HEK293 (cell line): ENCODE data around the gene TNNC1.

ENCODE experiments used
- CTCF ChIA-PET: fragments of 350-600 bp; formaldehyde crosslinking; extraction: SDS; loops from one replicate; lab custom pipeline; 2021; ENCODE audit warnings: antibody characterized with exemption; lab: Yijun Ruan, JAX
- POLR2A ChIA-PET: fragments of 300-600 bp; formaldehyde crosslinking; extraction: SDS; loops from one replicate; lab custom pipeline; 2020; ENCODE audit warnings: antibody characterized with exemption, inconsistent platforms; lab: Yijun Ruan, JAX
- H3K27ac ChIP-seq: fragments of 200-500 bp; sonication (Bioruptor generic); 2 replicates; pipeline ENCODE4 v1.5.1; 2014; ENCODE audit warnings: low read depth, low read length, control low read depth, inconsistent platforms; ENCODE audit errors: extremely low read depth
- H3K36me3 ChIP-seq, 2 experiments: fragments of 200-500 bp in 1 of 2; sonication (Bioruptor generic) in 1 of 2; 1 replicate in 1 of 2; 2 replicates in 1 of 2; pipeline ENCODE4 v1.5.1; 2014 to 2017; ENCODE audit warnings: inconsistent platforms in 2 of 2, low read length in 2 of 2; ENCODE audit not compliant: control insufficient read depth in 2 of 2, insufficient read depth in 1 of 2
- H3K4me1 ChIP-seq: fragments of 200-500 bp; sonication (Bioruptor generic); 2 replicates; pipeline ENCODE4 v1.5.1; 2014; ENCODE audit warnings: mild to moderate bottlenecking, low read length, inconsistent platforms; ENCODE audit not compliant: control insufficient read depth, insufficient read depth
- H3K4me3 ChIP-seq: 2 replicates; pipeline ENCODE4 v1.5.1; 2011; ENCODE audit warnings: low read depth, mild to moderate bottlenecking, control low read depth, low read length, moderate library complexity
- H3K9me3 ChIP-seq: fragments of 200-500 bp; sonication (Bioruptor generic); 2 replicates; pipeline ENCODE4 v1.5.1; 2014; ENCODE audit warnings: low read depth, low read length, inconsistent platforms; ENCODE audit not compliant: control insufficient read depth, insufficient read depth
- GLI4 ChIP-seq: fragments of 450-650 bp; formaldehyde crosslinking; IDR thresholded peaks from 2 replicates; pipeline ENCODE4 v1.5.1; 2016; ENCODE audit warnings: missing biosample characterization, missing genetic modification characterization
- HOXD13 ChIP-seq: sonication (generic); formaldehyde crosslinking; IDR thresholded peaks from 2 replicates; pipeline ENCODE4 v1.8.0; 2022; ENCODE audit warnings: missing genetic modification reagents, borderline replicate concordance
- KLF1 ChIP-seq: fragments of 450-650 bp; formaldehyde crosslinking; IDR thresholded peaks from 2 replicates; pipeline ENCODE4 v1.5.1; 2016; ENCODE audit warnings: missing biosample characterization, missing genetic modification characterization
- REPIN1 ChIP-seq: fragments of 450-650 bp; formaldehyde crosslinking; IDR thresholded peaks from 2 replicates; pipeline ENCODE4 v1.5.1; 2017; ENCODE audit warnings: missing biosample characterization, missing genetic modification characterization, low read depth
- SETDB1 ChIP-seq: IDR thresholded peaks from one replicate; pipeline ENCODE4 v1.6.1; 2017; ENCODE audit warnings: mild to moderate bottlenecking, low read length, moderate library complexity, mixed read lengths; ENCODE audit not compliant: insufficient read length
- ZBTB20 ChIP-seq: fragments of 450-650 bp; formaldehyde crosslinking; IDR thresholded peaks from 2 replicates; pipeline ENCODE4 v1.5.1; 2016; ENCODE audit warnings: missing biosample characterization, missing genetic modification characterization
- ZBTB7A ChIP-seq: fragments of 450-650 bp; formaldehyde crosslinking; IDR thresholded peaks from 2 replicates; pipeline ENCODE4 v1.5.1; 2016; ENCODE audit warnings: low read depth, missing biosample characterization, missing genetic modification characterization
- ZFP37 ChIP-seq: fragments of 450-650 bp; formaldehyde crosslinking; IDR thresholded peaks from 2 replicates; pipeline ENCODE4 v1.5.1; 2016; ENCODE audit warnings: missing biosample characterization, missing genetic modification characterization
- ZFP69B ChIP-seq: fragments of 450-650 bp; formaldehyde crosslinking; IDR thresholded peaks from 2 replicates; pipeline ENCODE4 v1.5.1; 2016; ENCODE audit warnings: missing biosample characterization, missing genetic modification characterization
- ZNF174 ChIP-seq: fragments of 450-650 bp; formaldehyde crosslinking; IDR thresholded peaks from 2 replicates; pipeline ENCODE4 v1.5.0; 2017; ENCODE audit warnings: missing biosample characterization, mild to moderate bottlenecking, missing genetic modification characterization
- ZNF214 ChIP-seq: fragments of 450-650 bp; formaldehyde crosslinking; IDR thresholded peaks from 2 replicates; pipeline ENCODE4 v1.5.1; 2017; ENCODE audit warnings: missing biosample characterization, mild to moderate bottlenecking, missing genetic modification characterization, borderline replicate concordance
- ZNF266 ChIP-seq: fragments of 450-650 bp; formaldehyde crosslinking; IDR thresholded peaks from 2 replicates; pipeline ENCODE4 v1.5.1; 2016; ENCODE audit warnings: missing biosample characterization, missing genetic modification characterization, low read depth
- ZNF292 ChIP-seq: fragments of 450-650 bp; formaldehyde crosslinking; IDR thresholded peaks from 2 replicates; pipeline ENCODE4 v1.5.1; 2016; ENCODE audit warnings: low read depth, missing biosample characterization, missing genetic modification characterization, borderline replicate concordance
- ZNF350 ChIP-seq: fragments of 450-650 bp; formaldehyde crosslinking; IDR thresholded peaks from 2 replicates; pipeline ENCODE4 v1.5.0; 2017; ENCODE audit warnings: missing biosample characterization, mild to moderate bottlenecking, missing genetic modification characterization
- ZNF514 ChIP-seq: fragments of 450-650 bp; formaldehyde crosslinking; IDR thresholded peaks from 2 replicates; pipeline ENCODE4 v1.5.1; 2016; ENCODE audit warnings: missing biosample characterization, missing genetic modification characterization
- ZNF530 ChIP-seq: fragments of 450-650 bp; formaldehyde crosslinking; IDR thresholded peaks from 2 replicates; pipeline ENCODE4 v1.5.1; 2016; ENCODE audit warnings: low read depth, missing biosample characterization, missing genetic modification characterization
- ZNF658 ChIP-seq: fragments of 450-650 bp; formaldehyde crosslinking; IDR thresholded peaks from 2 replicates; pipeline ENCODE4; 2016; ENCODE audit warnings: missing biosample characterization, missing genetic modification characterization
- ZNF660 ChIP-seq: fragments of 450-650 bp; IDR thresholded peaks from 2 replicates; pipeline ENCODE4 v1.5.1; 2018; ENCODE audit warnings: missing biosample characterization, mild to moderate bottlenecking, missing genetic modification characterization
- ZNF791 ChIP-seq: fragments of 450-650 bp; formaldehyde crosslinking; IDR thresholded peaks from 2 replicates; pipeline ENCODE4 v1.5.1; 2016; ENCODE audit warnings: missing biosample characterization, missing genetic modification characterization
- ZNF792 ChIP-seq: fragments of 450-650 bp; formaldehyde crosslinking; IDR thresholded peaks from 2 replicates; pipeline ENCODE4 v1.5.1; 2016; ENCODE audit warnings: missing biosample characterization, missing genetic modification characterization
- TF ChIP-seq, protein P1 (sequence below): fragments of 450-650 bp; formaldehyde crosslinking; IDR thresholded peaks from 2 replicates; pipeline ENCODE4 v1.5.1; 2017; ENCODE audit warnings: missing biosample characterization, missing genetic modification characterization
- TF ChIP-seq, protein P2 (sequence below): fragments of 450-650 bp; formaldehyde crosslinking; IDR thresholded peaks from 2 replicates; pipeline ENCODE4 v1.5.1; 2016; ENCODE audit warnings: missing biosample characterization, missing genetic modification characterization
- TF ChIP-seq, protein P3 (sequence below): fragments of 450-650 bp; formaldehyde crosslinking; IDR thresholded peaks from 2 replicates; pipeline ENCODE4 v1.5.1; 2016; ENCODE audit warnings: missing biosample characterization, missing genetic modification characterization
- TF ChIP-seq, protein P4 (sequence below): fragments of 450-650 bp; formaldehyde crosslinking; IDR thresholded peaks from 2 replicates; pipeline ENCODE4 v1.5.1; 2016; ENCODE audit warnings: missing biosample characterization, missing genetic modification characterization

Gene TNNC1

DNA sequence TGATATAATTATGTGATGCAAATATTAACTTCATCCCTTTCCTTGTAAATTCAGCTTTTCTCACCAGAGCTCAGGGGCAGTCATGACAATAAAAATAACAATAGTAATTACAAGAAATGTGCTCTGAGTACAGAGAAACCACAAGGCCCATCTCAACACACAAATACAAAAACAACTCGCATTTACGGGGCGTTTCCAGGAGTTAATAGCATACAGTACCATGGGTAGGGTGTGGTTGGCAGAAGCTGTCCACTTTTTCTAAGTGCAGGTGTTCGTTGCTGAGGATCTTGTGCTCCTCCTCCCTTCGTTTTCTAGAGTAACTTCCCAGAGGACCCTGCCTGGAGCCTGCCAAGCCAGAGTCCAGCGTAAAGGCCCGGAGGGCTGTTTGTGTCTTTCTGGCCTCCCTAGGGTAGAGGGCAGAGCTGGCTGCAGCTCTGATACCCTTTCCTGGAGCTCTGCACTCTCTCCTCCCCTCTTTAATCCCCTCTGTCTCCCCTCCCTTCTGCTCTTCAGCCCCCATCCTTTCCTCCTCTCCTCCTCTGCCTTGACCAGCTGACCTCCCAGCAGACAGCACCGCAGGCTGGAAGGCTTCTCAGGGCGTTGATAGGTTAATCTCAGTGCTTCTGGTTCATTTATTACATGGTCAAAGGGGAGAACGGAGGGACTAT is 20.4 kb downstream of the TNNC1 start:
- no peaks in the 10 kb centered on the region for H3K9me3 ChIP-seq
- H3K27ac ChIP-seq, result no peak overlapping the region
- H3K36me3 ChIP-seq, result no peaks in the 10 kb centered on the region
- TF ChIP-seq, protein P1, sequence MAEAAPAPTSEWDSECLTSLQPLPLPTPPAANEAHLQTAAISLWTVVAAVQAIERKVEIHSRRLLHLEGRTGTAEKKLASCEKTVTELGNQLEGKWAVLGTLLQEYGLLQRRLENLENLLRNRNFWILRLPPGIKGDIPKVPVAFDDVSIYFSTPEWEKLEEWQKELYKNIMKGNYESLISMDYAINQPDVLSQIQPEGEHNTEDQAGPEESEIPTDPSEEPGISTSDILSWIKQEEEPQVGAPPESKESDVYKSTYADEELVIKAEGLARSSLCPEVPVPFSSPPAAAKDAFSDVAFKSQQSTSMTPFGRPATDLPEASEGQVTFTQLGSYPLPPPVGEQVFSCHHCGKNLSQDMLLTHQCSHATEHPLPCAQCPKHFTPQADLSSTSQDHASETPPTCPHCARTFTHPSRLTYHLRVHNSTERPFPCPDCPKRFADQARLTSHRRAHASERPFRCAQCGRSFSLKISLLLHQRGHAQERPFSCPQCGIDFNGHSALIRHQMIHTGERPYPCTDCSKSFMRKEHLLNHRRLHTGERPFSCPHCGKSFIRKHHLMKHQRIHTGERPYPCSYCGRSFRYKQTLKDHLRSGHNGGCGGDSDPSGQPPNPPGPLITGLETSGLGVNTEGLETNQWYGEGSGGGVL (tag by site-specific recombination), result 0 out of 2 replicates have a peak, but pooled peaks have one; percentile 40
- no peak for TF ChIP-seq ZNF660 (tag by site-specific recombination)
- no peaks in the 10 kb centered on the region for H3K4me1 ChIP-seq
- no peak overlapping the region for H3K4me3 ChIP-seq
- POLR2A ChIA-PET, result no interaction called here
- CTCF ChIA-PET, result interaction anchor here (0.9 to 7.4 kb wide), 3 partner anchors 14 to 280 kb away, joined by 3 to 59 read pairs (median 5); partner anchors contain the start of gene SEMA3G

DNA sequence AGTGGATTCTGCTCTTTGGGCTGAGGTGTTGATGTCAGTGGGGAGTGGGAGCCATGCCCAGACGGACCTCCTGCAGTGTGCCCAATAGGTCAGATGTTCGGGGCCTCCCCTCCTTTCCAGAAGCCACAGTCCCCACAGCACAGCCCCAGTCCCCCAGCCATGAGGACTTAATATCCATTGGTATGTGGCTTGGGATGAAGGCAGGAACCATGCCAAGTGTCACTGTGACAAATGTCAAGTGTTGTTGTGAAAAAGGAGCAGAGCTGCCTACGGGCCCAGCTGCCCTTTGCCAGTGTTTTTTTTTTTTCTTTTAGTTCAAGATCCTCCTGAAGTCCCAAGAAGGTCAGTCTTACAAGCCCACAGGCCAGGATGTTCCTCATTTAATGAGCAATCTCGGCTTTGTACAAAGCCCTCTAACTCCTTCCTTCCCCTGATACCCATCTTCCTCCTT is 21.1 kb downstream of the TNNC1 start:
- TF ChIP-seq ZFP37 (tag by site-specific recombination) (no peak), ZBTB20 (tag by site-specific recombination) (no peak)
- TF ChIP-seq, protein P2, sequence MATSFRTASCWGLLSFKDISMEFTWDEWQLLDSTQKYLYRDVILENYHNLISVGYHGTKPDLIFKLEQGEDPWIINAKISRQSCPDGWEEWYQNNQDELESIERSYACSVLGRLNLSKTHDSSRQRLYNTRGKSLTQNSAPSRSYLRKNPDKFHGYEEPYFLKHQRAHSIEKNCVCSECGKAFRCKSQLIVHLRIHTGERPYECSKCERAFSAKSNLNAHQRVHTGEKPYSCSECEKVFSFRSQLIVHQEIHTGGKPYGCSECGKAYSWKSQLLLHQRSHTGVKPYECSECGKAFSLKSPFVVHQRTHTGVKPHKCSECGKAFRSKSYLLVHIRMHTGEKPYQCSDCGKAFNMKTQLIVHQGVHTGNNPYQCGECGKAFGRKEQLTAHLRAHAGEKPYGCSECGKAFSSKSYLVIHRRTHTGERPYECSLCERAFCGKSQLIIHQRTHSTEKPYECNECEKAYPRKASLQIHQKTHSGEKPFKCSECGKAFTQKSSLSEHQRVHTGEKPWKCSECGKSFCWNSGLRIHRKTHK (tag by site-specific recombination), result no peak
- Histone ChIP-seq H3K4me3 (no peak overlapping the region), H3K9me3 (no peaks in the 10 kb centered on the region), H3K4me1 (no peaks in the 10 kb centered on the region), H3K36me3 (no peaks in the 10 kb centered on the region), H3K27ac (no peak overlapping the region)
- ChIA-PET CTCF (interaction anchor here (0.9 to 7.4 kb wide), 3 partner anchors 14 to 20 kb away, joined by 3 to 59 read pairs (median 5); partner anchors contain the start of gene SEMA3G), POLR2A (no interaction called here)

DNA sequence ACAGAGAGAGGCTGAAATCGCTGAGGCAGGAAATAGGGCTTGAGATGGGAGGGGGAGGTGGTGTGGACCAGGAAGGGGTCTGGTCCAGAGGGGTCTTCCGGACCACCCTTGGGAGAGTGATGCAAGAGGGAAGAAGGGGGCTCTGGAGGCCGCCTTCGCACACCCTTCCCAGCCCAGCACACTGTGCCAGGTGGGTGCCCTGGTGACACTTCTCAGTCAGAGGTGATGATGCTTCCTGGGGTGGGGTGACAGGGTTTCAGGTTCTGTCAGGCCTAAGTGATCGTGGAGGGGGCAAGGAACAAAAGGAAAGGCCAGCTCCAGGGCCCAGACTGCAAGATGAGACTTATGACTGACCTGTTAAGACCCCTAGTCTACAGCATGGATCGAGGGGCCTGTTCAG is 21.6 kb downstream of the TNNC1 start:
- Histone ChIP-seq H3K27ac (no peak overlapping the region), H3K4me3 (no peak overlapping the region), H3K36me3 (no peaks in the 10 kb centered on the region), H3K9me3 (no peaks in the 10 kb centered on the region), H3K4me1 (no peaks in the 10 kb centered on the region)
- POLR2A ChIA-PET, result no interaction called here
- CTCF ChIA-PET, result interaction anchor here (0.9 to 7.4 kb wide), 2 partner anchors 15 to 19 kb away, joined by 3 to 59 read pairs; partner anchors contain the start of gene SEMA3G
- TF ChIP-seq ZNF514 (no peak), REPIN1 (tag by site-specific recombination) (no peak), ZNF292 (no peak), ZNF530 (tag by site-specific recombination) (no peak), ZNF214 (tag by site-specific recombination) (no peak), ZFP69B (tag by site-specific recombination) (no peak), ZBTB7A (tag by site-specific recombination) (no peak), ZNF792 (tag by site-specific recombination) (no peak), SETDB1 (no peak), ZNF266 (tag by site-specific recombination) (no peak), HOXD13 (no peak), ZNF174 (tag by site-specific recombination) (no peak), KLF1 (tag by site-specific recombination) (no peak), GLI4 (no peak), ZNF791 (tag by site-specific recombination) (no peak), ZNF658 (tag by site-specific recombination) (no peak), ZNF350 (no peak)
- TF ChIP-seq, protein P3, sequence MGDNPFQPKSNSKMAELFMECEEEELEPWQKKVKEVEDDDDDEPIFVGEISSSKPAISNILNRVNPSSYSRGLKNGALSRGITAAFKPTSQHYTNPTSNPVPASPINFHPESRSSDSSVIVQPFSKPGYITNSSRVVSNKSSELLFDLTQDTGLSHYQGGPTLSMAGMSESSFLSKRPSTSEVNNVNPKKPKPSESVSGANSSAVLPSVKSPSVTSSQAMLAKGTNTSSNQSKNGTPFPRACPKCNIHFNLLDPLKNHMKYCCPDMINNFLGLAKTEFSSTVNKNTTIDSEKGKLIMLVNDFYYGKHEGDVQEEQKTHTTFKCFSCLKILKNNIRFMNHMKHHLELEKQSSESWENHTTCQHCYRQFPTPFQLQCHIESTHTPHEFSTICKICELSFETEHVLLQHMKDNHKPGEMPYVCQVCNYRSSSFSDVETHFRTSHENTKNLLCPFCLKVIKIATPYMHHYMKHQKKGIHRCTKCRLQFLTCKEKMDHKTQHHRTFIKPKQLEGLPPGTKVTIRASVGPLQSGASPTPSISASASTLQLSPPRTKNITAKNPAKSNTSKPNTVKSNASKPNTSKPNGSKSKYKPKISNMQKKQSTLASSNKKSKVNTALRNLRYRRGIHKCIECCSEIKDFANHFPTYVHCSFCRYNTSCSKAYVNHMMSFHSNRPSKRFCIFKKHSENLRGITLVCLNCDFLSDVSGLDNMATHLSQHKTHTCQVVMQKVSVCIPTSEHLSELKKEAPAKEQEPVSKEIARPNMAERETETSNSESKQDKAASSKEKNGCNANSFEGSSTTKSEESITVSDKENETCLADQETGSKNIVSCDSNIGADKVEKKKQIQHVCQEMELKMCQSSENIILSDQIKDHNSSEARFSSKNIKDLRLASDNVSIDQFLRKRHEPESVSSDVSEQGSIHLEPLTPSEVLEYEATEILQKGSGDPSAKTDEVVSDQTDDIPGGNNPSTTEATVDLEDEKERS (tag by site-specific recombination), result no peak
- TF ChIP-seq, protein P4, sequence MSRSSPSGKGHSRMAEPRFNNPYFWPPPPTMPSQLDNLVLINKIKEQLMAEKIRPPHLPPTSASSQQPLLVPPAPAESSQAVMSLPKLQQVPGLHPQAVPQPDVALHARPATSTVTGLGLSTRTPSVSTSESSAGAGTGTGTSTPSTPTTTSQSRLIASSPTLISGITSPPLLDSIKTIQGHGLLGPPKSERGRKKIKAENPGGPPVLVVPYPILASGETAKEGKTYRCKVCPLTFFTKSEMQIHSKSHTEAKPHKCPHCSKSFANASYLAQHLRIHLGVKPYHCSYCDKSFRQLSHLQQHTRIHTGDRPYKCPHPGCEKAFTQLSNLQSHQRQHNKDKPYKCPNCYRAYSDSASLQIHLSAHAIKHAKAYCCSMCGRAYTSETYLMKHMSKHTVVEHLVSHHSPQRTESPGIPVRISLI (tag by site-specific recombination), result no peak
